Loucy (cell line): ENCODE results near the gene TMEM191C.
"Not testable (repeated sequence)": the region's sequence is repeated elsewhere in the genome, so short reads cannot be mapped to it uniquely, and the experiment has no call there.

Experiments used
- H2AFZ ChIP-seq: fragments of 200-600 bp; sonication (generic); 2 replicates; pipeline ENCODE4 v1.6.0; 2016; ENCODE audit warnings: antibody characterized with exemption, mild to moderate bottlenecking, low read length, moderate library complexity
- H3F3A ChIP-seq: fragments of 200-600 bp; 2 replicates; pipeline ENCODE4 v1.6.0; 2016; ENCODE audit warnings: antibody characterized with exemption, low read depth, mild to moderate bottlenecking
- H3K27me3 ChIP-seq: fragments of 200-600 bp; sonication (generic); 2 replicates; pipeline ENCODE4 v1.6.1; 2014; ENCODE audit warnings: low read length, mild to moderate bottlenecking; ENCODE audit not compliant: insufficient read depth, poor library complexity, severe bottlenecking
- H3K36me3 ChIP-seq: fragments of 200-600 bp; sonication (generic); 2 replicates; pipeline ENCODE4 v1.6.1; 2016; ENCODE audit warnings: low read length; ENCODE audit not compliant: insufficient read depth
- H3K4me1 ChIP-seq: fragments of 200-600 bp; sonication (generic); 2 replicates; pipeline ENCODE4 v1.5.1; 2014; ENCODE audit warnings: low read length, mild to moderate bottlenecking; ENCODE audit not compliant: insufficient read depth, poor library complexity, severe bottlenecking
- H3K4me2 ChIP-seq: fragments of 200-600 bp; sonication (generic); 2 replicates; pipeline ENCODE4 v1.6.0; 2014; ENCODE audit warnings: antibody characterized with exemption, low read length, low read depth, mild to moderate bottlenecking; ENCODE audit not compliant: poor library complexity, severe bottlenecking
- H3K4me3 ChIP-seq: fragments of 200-600 bp; sonication (generic); 2 replicates; pipeline ENCODE4 v1.5.1; 2014; ENCODE audit warnings: low read length, mild to moderate bottlenecking, mixed read lengths; ENCODE audit not compliant: poor library complexity, severe bottlenecking
- H3K79me2 ChIP-seq: fragments of 200-600 bp; sonication (generic); 2 replicates; pipeline ENCODE4 v1.6.1; 2014; ENCODE audit warnings: low read length; ENCODE audit not compliant: insufficient read depth
- H3K9ac ChIP-seq: fragments of 200-600 bp; sonication (generic); 2 replicates; pipeline ENCODE4 v1.6.0; 2014; ENCODE audit warnings: mild to moderate bottlenecking, low read depth, low read length, moderate library complexity; ENCODE audit not compliant: poor library complexity, severe bottlenecking
- H3K9me2 ChIP-seq: fragments of 200-600 bp; sonication (generic); replicated peaks from 2 replicates; pipeline ENCODE4 v1.6.1; 2016; ENCODE audit warnings: low read depth, low read length, mixed read lengths
- H3K9me3 ChIP-seq: fragments of 200-600 bp; sonication (generic); 2 replicates; pipeline ENCODE4 v1.6.1; 2014; ENCODE audit warnings: mild to moderate bottlenecking, antibody characterized with exemption, low read length, low read depth; ENCODE audit not compliant: insufficient read depth
- H4K20me1 ChIP-seq: fragments of 200-600 bp; sonication (generic); 2 replicates; pipeline ENCODE4 v1.6.0; 2014; ENCODE audit warnings: antibody characterized with exemption, low read length, mild to moderate bottlenecking; ENCODE audit not compliant: insufficient read depth, poor library complexity, severe bottlenecking

TMEM191C gene

DNA sequence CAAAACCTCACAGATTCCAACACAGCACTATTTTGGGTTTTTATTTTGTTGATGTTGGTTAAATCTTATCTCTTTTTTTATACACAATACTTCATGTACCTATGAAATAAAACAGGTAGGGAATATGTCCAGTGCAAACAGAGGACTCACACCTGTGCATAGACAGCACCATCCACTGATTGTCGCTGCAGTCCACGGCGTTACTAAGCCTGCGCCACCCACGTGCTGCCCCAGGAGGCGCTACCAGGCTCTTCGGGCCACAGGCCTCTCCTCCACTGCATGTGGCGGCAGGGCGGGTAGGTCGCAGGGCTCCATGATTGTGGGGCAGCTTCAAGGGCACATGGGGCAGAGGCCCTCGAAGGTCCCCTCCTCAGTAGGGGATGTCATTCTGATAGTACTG is 5.8 kb downstream of the TMEM191C start:
- not testable (repeated sequence) for H3K9me3 ChIP-seq, H3K79me2 ChIP-seq, H3K27me3 ChIP-seq, H3K36me3 ChIP-seq, H4K20me1 ChIP-seq, H3K9me2 ChIP-seq, H3K4me1 ChIP-seq, H3F3A ChIP-seq, H2AFZ ChIP-seq, H3K4me3 ChIP-seq, H3K4me2 ChIP-seq, H3K9ac ChIP-seq

DNA sequence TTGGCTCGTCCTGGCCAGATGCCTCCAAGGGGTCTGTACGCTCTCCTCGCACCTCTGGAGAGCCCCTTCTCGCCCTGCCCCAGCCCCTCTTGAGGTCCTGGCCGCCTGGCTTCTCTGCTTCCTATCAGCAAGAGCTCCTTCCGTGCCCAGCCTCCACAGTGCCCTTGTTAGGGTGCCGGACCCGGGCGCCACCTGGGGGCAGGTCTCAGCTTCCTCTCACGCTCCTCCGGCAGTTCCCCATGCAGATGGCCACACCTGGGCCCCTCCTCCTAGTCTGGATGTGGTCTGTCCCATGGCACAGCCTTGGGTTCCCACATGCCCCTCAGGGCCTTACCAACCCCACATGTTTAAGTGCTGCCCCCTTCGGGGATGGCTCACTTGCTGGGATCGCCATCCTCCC is 6.5 kb downstream of the TMEM191C start:
- H3K4me3 ChIP-seq, H3K79me2 ChIP-seq, H3K4me2 ChIP-seq, H3F3A ChIP-seq, H3K9ac ChIP-seq, H3K27me3 ChIP-seq, H3K9me3 ChIP-seq, H3K36me3 ChIP-seq, H3K9me2 ChIP-seq, H4K20me1 ChIP-seq, H2AFZ ChIP-seq, H3K4me1 ChIP-seq: not testable (repeated sequence)

DNA sequence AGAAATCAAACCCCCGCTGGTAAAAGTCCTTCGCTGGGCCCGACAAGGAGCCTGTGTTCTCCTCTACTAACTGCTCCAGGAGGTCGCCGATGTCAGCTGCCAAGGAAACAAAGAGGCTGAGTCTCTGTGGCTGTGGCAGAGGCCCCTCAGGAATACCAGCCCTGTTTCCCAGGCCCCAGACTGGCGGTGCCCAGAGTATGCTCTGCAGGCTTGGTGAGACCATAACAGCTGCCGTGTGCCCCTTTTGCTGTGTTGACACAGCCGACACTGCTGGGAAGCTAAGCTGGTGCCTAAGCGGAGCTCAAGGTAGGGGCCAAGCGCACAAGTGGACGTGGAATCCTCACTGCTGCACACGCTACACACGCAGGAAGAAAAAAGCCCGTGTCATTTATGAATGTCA is 16.9 kb downstream of the TMEM191C start:
- H3K4me1 ChIP-seq, H3K9me3 ChIP-seq, H4K20me1 ChIP-seq, H3K79me2 ChIP-seq, H3K9ac ChIP-seq, H3F3A ChIP-seq, H3K4me3 ChIP-seq, H3K27me3 ChIP-seq, H3K36me3 ChIP-seq, H2AFZ ChIP-seq, H3K4me2 ChIP-seq, H3K9me2 ChIP-seq: not testable (repeated sequence)

DNA sequence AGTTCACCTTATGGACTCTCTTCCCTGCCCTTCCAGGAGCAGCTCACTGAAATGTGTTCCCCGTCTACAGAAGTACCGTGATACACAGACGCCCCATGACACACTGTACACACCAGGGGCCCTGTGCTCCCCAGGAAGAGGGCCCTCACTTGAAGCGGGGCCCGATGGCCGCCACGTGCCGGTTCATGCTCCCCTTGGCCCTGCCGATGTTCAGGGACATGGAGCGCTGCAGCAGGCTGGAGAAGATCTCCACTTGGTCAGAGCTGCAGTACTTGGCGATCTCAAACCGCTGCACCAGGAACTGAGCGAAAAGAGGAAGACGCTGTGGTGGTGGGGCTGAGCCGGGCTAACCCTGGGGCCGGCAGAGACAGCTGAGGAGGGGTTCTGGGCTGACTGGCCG is 20.5 kb downstream of the TMEM191C start:
- not testable (repeated sequence) for H3K4me3 ChIP-seq, H3K9ac ChIP-seq, H3K4me2 ChIP-seq, H3K36me3 ChIP-seq, H3K9me2 ChIP-seq, H3K4me1 ChIP-seq, H3F3A ChIP-seq, H2AFZ ChIP-seq, H3K79me2 ChIP-seq, H3K27me3 ChIP-seq, H3K9me3 ChIP-seq, H4K20me1 ChIP-seq

DNA sequence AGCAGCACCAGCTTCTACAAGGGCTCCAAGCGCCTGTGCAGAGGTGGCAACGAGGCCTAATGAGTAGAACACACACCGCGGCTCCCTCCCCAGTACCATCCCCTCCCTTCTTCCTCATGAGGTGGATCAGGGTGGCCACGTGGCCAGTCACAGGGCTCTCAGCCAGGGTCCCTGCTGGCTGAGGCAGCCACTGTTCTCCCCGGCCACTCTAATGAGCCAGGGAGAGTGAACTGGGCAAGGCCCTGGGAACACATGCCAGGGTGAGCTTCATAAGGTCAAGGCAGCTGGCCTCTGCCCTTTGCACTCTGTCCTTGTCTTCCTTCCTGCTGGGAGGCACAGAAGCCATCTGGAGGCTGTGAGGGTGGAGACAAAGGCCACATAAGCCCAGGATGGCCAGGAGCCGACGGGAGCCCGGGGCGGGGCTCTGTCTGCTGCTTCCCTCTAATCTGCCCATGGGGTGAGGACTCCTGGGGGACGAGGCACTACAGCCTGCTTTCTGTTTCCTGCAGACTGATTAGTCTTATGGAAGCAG is 22.0 kb downstream of the TMEM191C start:
- not testable (repeated sequence) for H3K27me3 ChIP-seq, H4K20me1 ChIP-seq, H3K79me2 ChIP-seq, H3K36me3 ChIP-seq, H3K4me2 ChIP-seq, H3K9me3 ChIP-seq, H3K4me1 ChIP-seq, H3F3A ChIP-seq, H3K9me2 ChIP-seq, H3K4me3 ChIP-seq, H3K9ac ChIP-seq, H2AFZ ChIP-seq

DNA sequence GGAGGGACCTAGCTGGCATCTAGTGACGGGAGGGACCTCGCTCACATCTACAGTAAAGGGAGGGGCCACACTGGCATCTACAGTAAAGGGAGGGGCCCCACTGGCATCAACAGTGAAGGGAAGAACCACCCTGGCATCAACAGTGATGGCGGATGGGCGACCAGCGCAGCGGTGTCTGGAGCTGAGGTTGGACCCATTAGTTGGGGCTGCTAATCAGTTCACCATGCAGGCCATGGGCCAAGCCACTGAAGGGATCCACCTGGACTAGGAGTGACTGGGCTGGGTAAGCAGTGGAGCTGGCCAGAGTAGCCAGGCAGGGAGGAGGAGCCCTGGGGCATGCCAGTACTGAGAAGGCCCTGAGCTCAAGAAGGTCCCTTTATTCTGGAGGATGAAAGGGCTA is 23.4 kb downstream of the TMEM191C start:
- H3K9me2 ChIP-seq, H3K27me3 ChIP-seq, H3K4me2 ChIP-seq, H4K20me1 ChIP-seq, H3K9ac ChIP-seq, H3K9me3 ChIP-seq, H3K4me3 ChIP-seq, H3K4me1 ChIP-seq, H3F3A ChIP-seq, H2AFZ ChIP-seq, H3K36me3 ChIP-seq, H3K79me2 ChIP-seq: not testable (repeated sequence)

DNA sequence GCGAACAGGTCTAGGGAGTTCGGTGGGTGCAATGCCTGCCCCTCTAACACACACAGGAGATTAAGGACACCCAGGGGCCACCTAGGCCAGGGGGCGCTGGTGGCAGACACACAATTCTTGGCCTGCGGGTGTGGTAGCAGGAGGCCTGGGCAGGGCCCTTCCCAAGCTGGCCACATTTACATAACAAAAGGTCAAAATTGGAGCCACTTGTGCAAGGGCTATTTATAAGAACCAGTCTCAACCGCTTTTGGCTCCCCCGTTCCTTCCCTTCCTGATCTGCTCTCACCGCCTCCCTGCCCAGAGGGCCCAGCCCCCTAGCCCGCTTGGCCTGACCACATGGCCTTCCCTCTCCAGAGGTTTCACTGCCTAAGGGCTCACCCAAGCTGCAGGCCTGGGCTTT is 25.1 kb downstream of the TMEM191C start:
- H3K27me3 ChIP-seq, H3K36me3 ChIP-seq, H4K20me1 ChIP-seq, H3K9ac ChIP-seq, H3F3A ChIP-seq, H3K79me2 ChIP-seq, H2AFZ ChIP-seq, H3K4me1 ChIP-seq, H3K9me2 ChIP-seq, H3K4me3 ChIP-seq, H3K4me2 ChIP-seq, H3K9me3 ChIP-seq: not testable (repeated sequence)
